Activated effector memory CD4-positive, alpha-beta T cell treated with Interleukin-2 at 50 U/mL for 16 hours (primary cell): Measurements from ENCODE around the gene TMEM9.

Experiments used
- DNase-seq: peaks from one replicate; pipeline ENCODE4 v3.0.0-alpha.2; 2020

The TMEM9 gene

DNA sequence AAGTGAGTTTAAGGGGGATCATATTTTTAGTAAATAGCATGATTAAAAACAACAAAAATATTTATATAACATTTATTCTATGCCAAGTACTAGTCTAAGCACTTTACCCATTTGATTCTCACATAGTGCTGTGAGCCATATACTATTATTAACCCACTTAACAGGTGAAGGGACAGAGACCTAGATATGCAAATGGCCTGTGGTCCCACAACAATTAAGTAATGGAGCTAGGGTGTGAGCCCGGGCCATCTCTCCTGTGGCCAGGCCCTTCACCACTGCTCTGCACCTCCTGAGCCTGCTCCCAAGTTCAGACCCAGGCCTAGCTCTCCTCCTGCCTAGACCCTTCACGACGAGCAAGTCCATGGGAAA, 27.8 kb downstream of the TMEM9 start:
- no peak for DNase-seq

DNA sequence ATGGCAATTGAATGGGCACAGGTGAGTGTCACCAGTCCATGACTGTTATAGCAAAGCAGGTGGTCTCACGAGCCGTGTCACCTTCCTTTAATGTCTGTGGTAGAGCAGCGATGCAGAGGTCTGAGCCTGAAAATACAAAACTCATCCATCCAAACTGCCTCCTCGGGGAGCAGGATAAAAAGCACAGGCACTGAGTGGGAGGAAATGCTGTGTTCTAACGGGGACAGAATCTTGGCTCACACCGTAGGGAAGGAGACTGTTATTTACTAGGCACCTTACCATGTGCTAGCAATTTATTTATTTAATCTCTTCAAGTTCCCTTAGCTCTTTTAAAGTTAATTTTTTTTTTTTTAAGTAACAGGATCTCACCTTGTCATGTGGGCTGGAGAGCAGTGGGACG, 28.5 kb downstream of the TMEM9 start:
- no peak for DNase-seq

DNA sequence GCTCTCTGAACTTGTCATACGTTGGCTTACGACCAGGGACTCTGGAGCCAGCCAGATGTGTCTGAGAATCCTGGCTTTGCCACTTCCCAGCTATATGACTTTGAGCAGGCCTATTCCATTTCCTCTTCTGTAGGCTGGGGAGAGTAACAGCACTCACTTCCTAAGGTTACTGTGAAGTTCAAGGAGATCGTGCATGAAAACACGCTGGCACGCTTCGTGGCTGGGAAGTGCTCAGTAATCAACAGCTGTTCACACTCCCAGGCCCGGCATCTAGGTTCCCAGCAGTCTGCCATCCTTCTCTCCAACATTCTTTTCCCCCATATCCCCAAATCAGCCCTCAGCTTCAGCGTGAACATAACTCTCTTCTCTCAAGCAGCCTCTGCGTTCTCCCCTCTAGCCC, 29.3 kb downstream of the TMEM9 start:
- no peak for DNase-seq

DNA sequence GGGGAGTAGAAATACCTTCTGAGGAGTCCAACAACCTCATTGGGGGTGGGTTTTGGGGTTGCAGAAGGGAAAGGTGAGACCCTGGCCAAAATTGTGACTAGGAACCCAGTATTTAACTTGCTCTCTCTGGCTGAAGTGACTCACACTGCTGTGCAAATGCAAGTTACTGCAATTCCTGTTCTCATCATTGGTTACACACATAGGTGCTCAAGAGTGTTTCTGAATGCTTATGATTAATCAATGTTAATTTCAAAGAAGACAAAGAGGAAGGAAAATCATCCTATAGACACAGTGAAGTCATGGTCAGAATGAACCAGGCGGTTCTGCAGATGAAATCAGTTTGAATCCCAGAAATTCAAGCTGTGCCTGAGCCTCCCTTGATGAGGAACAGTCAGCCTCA, 30.4 kb downstream of the TMEM9 start:
- DNase-seq: no peak

DNA sequence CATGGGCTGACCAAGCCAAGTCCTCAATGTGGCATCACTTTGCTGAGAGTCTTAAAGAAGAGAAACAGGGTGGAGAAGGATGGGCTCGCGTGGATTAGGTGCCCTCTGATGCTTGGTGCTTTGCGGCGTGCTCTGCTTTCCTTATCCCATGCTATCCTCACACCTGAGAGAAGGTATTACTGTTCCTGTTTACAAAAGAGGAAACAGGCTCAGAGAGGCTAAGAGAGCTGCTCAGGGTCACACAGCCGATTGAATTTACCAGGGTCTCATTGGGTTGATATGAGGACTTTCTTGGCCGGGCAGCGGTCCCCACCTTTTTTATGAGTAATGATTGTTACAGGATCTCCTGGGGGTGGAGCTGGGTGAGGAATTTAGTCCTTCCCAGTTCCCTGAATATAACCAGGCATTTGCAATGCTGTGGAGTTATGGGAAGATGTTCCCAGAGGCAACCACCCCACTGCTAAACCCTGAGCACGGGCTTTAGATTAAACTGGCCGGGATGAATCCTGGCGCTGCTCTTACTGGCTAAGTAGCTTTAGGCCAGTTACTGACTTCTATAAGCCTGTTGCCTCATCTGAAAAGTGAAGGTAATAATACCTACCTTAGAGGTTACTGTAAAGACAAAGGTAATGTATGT, 31.8 kb downstream of the TMEM9 start:
- DNase-seq: no peak

DNA sequence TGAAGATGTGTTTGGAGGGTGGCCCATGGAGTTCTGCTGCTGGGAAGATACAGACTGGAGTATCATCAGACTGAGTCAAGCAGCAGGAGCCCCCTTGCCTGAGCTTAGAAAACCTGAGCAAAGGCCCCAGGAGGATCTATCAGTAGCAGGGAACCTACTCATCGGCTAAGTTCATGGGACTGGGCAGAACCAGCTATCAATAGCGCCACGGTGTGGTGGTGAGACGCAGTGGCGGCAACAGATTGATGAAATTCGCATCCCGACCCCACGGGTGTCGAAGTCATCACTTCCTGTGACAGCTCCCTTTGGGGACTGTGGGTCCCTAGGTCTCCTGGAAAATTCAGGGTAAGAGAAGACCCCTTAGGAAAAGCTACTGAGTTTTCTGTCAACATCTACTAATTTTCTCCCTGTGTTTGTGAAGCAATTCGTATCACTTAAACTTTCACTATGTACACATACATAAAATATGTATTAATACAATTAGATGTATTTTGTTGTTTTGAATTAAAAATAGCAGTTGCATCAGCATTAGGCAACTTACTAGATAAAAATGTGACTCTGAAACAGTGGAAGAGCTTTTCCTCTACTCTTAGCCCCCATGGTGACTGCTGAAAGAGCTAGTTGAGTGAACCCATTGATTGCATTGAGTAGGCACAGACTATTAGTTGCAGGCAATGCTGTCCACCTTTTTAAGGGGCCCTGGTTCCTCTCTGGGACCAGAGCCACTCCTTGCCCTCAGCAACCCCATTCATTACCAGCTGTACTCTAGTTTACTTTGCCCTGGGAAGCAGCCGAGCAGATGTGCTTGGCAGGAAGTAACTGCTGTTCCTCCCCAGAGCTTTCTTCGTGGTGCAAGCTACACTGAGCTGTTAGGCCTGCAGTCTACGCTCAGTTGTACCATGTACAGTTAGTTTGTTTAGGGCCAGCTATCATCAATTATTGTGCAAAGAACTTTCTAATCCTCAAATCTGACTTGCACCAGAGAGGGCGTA, 34.8 kb downstream of the TMEM9 start:
- peak; percentile 35 for DNase-seq

DNA sequence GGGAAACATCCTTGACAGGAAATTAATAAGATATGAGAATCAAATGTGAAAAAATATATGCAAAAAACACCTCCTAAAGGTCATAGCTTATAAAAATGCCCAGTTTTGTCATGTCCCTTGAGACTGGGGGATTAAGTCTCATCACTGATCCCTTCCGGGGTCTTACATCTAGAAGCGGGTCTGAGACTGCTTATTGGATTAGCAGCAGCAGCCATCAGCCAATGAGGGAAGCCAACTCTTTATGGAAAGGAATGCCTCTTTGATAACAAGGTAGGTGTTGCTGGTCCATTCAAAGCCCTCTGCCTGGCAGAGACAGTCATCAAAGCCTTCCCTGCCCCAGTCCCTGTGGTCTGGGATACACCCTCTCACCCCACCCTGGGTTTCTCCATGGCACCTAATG, 38.2 kb downstream of the TMEM9 start:
- no peak for DNase-seq

DNA sequence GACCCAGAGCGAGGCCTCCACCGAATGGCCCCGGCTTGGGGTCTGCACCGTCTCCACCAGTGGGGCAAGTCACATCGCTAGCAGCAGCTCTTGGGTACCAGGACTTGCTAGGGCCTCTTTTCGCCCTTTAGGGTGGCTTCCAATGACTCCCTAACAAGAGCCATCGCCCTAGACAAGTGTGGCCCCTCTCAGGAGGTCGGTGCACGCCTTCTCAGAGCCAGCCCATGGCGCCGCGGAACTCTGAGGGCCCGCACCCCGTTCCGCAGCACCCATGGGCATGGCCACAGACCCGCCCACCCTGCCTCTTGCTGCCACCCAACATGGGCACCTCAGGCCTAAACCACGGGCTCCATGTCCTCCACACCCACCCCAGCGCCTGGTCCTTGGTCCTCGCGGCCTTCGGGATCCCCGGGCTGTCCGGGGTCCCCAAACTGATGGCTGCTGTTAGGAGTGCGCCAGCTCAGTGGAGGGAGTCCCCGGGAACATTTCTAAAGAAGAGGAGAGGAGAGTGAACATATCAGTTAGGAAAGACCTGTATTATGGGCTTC, 38.8 kb downstream of the TMEM9 start:
- DNase-seq: no peak

DNA sequence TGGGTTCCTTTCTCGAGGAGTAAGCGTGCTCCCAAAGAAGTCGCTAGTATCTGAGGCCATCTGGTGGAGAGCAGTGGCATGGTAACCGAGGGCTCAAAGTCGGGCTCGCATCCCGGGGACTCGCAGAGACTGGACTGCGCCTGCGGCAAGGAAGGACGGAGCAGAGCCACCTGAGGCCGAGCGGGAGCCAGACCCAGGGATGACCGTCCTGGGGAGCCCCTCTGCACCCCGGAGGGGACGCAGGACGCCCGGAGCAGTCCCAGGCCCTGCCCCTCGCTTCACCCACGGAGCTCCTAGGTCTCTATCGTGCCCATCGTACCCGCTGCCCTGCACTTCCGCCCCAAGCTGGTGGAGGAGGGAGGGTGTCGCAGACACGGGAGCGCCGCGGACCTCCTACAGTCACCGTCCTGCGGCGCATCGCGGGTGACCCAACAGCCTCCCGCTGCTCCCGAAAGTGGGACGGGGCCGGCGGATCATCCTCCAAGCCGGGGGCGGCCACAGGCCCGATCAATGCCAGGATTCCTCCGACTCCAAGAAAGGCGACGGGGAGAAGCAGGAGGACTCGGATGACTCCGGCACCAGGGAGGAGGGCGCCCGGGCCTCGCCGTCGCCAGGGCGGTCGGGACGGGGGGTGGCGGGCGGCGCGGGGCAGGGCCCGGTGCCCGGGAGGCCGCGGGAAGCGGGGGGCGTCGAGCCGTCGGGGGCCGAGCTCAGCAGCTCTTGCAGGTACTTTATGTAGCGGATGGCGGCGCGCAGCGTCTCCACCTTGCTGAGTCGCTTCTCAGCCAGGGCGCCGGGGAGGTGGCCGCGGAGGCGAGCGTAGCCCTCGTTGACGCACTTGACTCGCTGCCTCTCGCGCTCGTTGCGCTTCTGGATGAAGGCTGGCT, 39.8 kb downstream of the TMEM9 start:
- DNase-seq: peak; percentile 67

DNA sequence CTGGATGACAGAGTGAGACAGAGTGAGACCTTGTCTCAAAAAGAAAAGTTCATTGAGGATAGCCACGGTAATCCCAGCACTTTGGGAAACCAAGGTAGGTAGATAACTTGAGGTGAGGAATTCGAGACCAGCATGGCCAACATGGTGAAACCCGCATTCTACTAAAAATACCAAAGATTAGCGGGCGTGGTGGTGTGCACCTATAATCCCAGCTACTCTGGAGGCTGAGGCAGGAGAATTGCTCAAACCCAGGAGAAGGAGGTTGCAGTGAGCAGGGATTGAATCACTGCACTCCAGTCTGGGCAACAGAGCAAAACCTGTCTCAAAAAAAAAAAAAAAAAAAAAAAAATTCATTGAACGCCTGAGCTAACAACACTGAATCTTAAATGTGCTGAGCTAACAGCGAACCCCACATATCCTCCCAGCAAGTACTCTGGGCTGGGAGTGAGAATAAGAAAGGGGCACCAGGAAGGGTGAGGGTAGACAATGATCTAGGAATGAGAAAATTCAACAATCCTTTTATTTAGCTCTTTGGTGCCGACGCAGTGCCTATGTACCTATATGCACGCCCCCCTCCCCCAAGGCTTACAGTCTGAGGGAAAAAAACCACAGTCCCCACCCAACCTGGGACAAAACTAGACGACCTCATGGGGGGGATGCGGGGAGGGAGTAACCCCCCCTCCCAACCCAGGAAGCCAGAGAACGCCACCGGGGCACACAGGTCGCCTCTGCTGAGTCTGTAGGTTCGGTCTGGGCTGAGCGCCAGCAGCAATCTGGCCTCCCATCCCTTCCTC, 40.6 kb downstream of the TMEM9 start:
- no peak for DNase-seq

DNA sequence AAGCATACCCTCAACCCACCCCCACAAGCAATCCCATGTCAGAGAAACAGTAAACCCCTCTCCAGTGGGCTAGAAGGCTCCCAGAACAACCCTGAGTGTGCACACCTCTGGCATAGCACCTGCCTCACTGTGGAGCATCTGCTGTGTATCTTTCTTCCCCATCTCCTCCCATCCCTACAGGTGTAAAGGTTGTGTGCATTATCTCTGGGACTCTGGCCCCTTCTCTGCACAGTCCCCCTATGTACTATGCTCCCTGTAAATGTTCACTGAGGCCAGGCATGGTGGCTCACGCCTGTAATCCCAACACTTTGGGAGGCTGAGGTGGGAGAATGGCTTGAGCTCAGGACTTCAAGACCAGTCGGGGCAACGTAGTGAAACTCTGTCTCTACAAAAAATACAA, 41.3 kb downstream of the TMEM9 start:
- no peak for DNase-seq

DNA sequence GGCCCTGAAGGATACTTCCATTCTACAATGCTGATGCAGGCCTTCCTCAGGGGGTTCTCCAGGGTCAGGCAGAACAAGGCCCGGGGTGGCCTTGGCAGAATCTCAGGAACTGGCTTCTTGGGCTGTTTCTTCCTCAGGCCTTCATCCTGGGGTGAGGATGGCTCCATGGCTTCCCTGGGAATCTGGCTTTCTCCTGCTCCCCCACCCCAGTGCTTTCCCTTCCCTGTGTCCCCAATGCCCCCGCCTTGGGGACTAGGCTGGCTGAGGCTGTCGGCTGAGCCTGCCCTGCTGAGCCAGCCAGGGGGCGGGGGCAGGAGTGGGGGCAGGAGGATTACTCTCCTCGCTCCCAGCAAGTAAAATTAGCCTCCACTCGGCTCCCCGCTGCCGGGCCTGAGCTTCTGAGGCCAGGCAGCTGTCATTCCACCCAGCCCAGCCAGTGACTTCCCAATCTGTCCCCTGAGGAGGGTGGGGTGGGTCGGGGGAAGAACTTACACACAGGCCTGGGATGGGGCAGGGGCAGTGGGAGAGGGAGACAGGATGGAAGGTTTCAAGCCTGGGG, 42.0 kb downstream of the TMEM9 start, which contains the start of gene CACNA1S:
TSS of gene CACNA1S (minus strand) at position 254 of the 559 bp plus-strand sequence. CDS start at position 167, 87 bp downstream.
- DNase-seq: no peak

DNA sequence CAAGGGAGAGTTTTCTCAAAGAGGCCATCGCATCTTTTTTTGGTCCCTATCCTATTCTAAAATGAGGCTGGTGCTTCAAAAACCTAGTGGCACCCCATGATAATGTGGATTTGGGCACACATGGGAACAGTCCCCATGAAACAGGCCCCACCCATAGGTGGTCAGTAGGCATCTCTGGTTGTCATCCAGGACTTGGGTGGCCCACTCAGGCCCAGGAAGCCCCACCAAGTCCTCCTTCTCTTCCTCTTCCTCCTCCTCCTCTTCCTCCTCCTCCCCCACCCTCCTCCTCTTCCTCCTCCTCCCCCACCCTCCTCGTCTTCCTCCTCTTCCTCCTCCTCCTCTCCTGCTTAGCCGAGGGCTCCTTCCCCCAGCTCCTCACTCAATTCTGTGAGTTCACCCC, 42.6 kb downstream of the TMEM9 start:
- no peak for DNase-seq

DNA sequence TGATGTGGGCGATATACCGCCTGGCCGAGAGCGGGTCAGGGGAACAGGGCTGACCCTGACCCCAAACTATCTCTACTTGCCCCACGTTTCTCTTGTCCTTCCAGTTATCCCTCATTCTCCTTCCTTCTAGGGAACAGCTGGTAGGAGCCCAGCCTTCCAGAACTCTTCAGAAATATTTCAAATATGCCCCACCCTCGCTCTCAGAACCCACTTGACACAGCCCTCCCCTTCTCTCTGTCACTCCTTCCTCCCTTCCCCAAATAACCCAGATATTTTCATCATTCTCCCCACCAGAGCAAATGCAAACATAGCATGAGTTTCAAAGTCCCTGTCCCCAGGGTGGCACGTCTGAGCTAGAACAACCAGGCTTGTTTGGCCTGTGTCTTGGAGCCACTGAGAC, 43.1 kb downstream of the TMEM9 start:
- DNase-seq: no peak

DNA sequence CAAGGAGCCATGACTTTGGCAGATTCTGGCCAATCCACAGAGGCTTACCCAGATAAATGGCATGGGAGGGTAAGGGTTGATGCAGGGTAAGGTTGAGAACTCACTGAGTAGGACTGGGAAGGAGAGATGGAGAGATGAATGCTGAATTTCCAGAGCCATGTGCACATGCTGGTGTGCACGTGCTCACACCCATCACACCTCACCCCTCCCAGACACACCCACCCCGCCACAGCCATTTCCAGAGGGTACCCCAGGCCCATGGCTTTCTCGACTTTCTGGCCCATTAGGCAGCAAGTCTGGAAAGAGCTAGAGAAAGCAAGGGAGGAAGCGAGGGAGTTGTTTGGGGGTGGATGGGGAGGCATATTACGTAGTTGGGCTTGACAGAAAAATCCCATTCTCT, 43.7 kb downstream of the TMEM9 start:
- no peak for DNase-seq

DNA sequence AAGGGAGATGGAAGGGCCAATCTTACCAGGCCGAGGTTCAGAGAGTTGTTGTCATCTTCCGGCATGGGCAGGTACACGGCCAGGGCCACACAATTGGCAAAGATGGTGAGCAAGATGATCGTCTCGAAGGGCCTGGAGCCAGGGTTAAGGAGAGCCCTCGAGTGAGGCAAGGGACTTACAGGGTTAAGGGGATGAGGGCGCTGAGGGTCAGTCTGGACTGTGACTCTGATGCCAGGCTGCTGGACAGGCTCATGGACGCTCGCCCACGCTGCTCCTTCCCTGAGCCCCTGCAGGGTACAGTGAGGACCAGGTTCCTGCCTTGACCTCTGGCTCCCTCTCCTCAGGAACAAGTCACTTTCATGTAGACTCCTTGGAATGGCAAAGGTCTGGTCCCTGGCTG, 44.1 kb downstream of the TMEM9 start:
- no peak for DNase-seq

DNA sequence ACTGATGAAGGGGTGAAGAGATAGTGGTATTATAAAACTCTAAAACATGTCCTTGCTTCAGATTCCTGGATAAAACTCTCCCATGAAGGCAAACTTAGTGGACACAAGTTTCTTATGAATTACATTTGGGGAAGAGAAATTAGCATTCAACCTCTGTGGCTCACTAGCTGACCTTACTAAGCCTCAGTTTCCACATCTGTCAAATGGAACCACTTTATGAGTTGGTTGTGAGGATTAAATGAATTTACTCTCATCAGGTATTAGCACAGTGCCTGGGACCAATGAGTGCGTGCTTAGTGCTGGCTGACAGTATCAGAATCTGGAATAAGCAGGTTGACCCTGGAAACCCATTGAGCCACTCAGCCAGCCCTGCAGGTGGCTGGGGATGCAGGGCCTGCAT, 44.6 kb downstream of the TMEM9 start:
- no peak for DNase-seq

DNA sequence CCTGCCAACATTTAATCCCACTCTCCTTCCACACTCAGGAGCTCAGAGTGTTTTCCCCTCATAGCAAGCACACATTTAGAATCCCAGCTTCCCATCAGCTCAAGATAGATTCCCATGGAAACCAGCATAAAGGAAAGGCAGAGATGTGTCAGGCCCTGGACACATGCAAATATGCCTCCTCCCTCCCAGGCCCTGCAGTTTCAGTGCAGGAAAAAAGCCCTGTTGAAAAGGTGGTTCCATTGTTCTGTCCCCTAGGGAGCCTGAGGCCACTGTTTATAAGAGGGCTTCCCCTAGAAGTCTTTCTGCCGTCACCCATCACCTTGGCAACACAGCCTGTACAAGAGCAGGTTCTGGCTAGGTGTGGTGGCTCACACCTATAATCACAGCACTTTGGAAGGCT, 45.7 kb downstream of the TMEM9 start:
- DNase-seq: no peak

DNA sequence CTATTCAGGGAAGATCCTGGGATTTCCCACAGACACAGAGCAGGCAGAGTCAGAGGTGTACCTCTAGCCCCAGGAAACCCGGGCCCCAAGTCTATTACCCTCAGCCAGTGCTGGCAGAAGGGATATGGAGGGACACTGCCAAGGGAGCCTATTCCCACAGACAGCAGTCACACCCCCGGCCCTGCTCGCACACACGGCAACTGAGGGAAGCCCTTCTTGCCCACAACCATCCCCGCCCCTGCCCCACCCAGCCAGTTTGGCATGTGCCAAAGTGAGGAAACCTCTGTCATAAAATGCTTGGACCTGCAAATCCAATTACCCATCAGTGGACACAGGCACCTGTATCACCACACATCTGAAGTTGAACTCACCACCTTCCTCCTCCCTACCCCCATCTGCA, 48.6 kb downstream of the TMEM9 start:
- DNase-seq: no peak

DNA sequence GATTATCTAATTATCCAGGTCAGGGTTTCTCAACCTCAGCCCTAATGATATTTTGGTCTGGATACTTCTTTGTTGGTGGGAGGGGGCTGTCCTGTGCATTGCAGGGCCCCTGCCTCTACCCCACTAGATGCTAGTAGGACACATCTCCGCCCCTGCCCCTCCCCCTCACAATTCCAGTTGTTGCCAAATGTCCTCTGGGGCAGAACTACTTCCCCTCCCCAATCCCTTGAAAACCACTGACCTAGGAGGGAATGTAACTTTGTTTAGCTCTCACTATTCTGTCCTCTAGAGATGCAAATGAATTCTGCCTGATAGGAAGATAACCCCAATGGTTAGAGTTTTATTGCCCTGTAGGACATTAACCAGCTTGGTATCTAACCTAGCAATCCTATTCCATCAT, 50.1 kb downstream of the TMEM9 start:
- DNase-seq: no peak

DNA sequence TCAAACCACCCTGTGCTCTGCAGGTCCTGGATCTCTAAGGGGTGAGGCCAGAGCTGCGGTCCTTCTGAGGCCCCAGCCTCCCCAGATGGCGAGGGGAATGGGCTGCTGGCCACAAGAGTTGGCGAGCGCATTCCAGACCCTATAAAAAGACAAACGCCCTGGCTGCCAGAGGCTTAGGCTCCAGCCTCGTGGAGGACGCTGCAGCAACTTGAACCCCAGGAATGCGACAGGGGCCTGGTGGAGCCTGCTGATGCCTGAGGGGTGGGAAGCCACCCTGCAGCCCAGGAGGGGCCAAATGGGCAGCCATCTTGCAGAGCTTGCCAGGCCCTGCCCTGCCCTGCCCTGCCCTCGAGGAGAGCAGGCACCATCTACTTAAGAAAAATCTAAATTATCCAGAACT, 50.6 kb downstream of the TMEM9 start:
- no peak for DNase-seq
